ENCODE data around the gene NR5A1.

GRCh38 chr9:124478354-124478753, 28.8 kb downstream of the NR5A1 start:
- TF ChIP-seq YY1 (IDR thresholded peaks at IDR 0.05; ENCODE audit: insufficient read depth, insufficient read length): no peak
- no peak for TF ChIP-seq ZNF274 (IDR thresholded peaks at IDR 0.05; ENCODE audit: low read depth, low read length)
- TF ChIP-seq SUZ12 (IDR thresholded peaks at IDR 0.05; ENCODE audit: extremely low read depth, insufficient read depth, insufficient read length): no peak

Data from NT2/D1 (cell line).